DOHH2 (cell line): ENCODE data around the gene ABCA1.

Experiments
- H3F3A ChIP-seq: fragments of 200-600 bp; sonication (generic), shearing (Covaris generic); 2 replicates; pipeline ENCODE4 v1.6.0; 2016; ENCODE audit warnings: antibody characterized with exemption, mild to moderate bottlenecking; ENCODE audit not compliant: control insufficient read depth, insufficient read depth
- H3K27ac ChIP-seq: fragments of 200-600 bp; sonication (generic); 2 replicates; pipeline ENCODE4 v1.5.1; 2014; ENCODE audit warnings: low read depth, mild to moderate bottlenecking, low read length, moderate library complexity
- H3K27me3 ChIP-seq: fragments of 200-600 bp; sonication (generic); 2 replicates; pipeline ENCODE4 v1.6.1; 2014; ENCODE audit warnings: mild to moderate bottlenecking, low read length, mixed read lengths; ENCODE audit not compliant: control insufficient read depth
- H3K36me3 ChIP-seq: fragments of 200-600 bp; sonication (generic); 2 replicates; pipeline ENCODE4 v1.6.1; 2014; ENCODE audit warnings: mild to moderate bottlenecking, low read length, moderate library complexity, mixed read lengths; ENCODE audit not compliant: control insufficient read depth
- H3K4me1 ChIP-seq: fragments of 200-600 bp; sonication (generic); 2 replicates; pipeline ENCODE4 v1.6.1; 2014; ENCODE audit warnings: mild to moderate bottlenecking, low read length, mixed read lengths; ENCODE audit not compliant: control insufficient read depth
- H3K4me2 ChIP-seq: fragments of 200-600 bp; sonication (generic); 2 replicates; pipeline ENCODE4 v1.6.0; 2014; ENCODE audit warnings: mild to moderate bottlenecking, low read length, moderate library complexity
- H3K4me3 ChIP-seq: fragments of 200-600 bp; sonication (generic); 2 replicates; pipeline ENCODE4 v1.5.1; 2014; ENCODE audit warnings: mild to moderate bottlenecking, low read length, mixed read lengths
- H3K79me2 ChIP-seq: fragments of 200-600 bp; sonication (generic); 2 replicates; pipeline ENCODE4 v1.6.1; 2014; ENCODE audit warnings: mild to moderate bottlenecking, low read length, mixed read lengths; ENCODE audit not compliant: control insufficient read depth
- H3K9me2 ChIP-seq: fragments of 200-600 bp; sonication (generic); replicated peaks from 2 replicates; pipeline ENCODE4 v1.6.1; 2014; ENCODE audit warnings: mild to moderate bottlenecking, low read length, mixed read lengths; ENCODE audit not compliant: control insufficient read depth
- H3K9me3 ChIP-seq: fragments of 200-600 bp; sonication (generic); 2 replicates; pipeline ENCODE4 v1.6.1; 2014; ENCODE audit warnings: antibody characterized with exemption, low read length, mixed read lengths; ENCODE audit not compliant: control insufficient read depth, insufficient read depth
- H4K20me1 ChIP-seq: fragments of 200-600 bp; sonication (generic); 2 replicates; pipeline ENCODE4 v1.6.0; 2014; ENCODE audit warnings: low read depth, mild to moderate bottlenecking, antibody characterized with exemption, low read length, moderate library complexity; ENCODE audit not compliant: control insufficient read depth, insufficient read depth
- EZH2phosphoT487 ChIP-seq: fragments of 200-600 bp; sonication (generic); IDR thresholded peaks from 2 replicates; pipeline ENCODE4 v1.6.1; 2017; ENCODE audit warnings: borderline replicate concordance, mild to moderate bottlenecking, antibody characterized with exemption, low read length, moderate library complexity, mixed read lengths
- TF ChIP-seq, protein P1 (sequence below): fragments of 200-600 bp; sonication (generic); IDR thresholded peaks from one replicate; pipeline ENCODE4 v1.5.1; 2014; ENCODE audit warnings: antibody characterized with exemption, mild to moderate bottlenecking, low read depth, low read length; ENCODE audit not compliant: poor library complexity, severe bottlenecking

The ABCA1 gene

GRCh38 chr9:104833696-104834095 lies 94.3 kb downstream of the ABCA1 start:
- Histone ChIP-seq H3K4me3 (no peak overlapping the region), H3K36me3 (peaks cover 82% of the 10 kb centered on the region), H3K9me3 (no peaks in the 10 kb centered on the region), H3K4me1 (peaks cover 8% of the 10 kb centered on the region), H4K20me1 (no peaks in the 10 kb centered on the region), H3K79me2 (no peaks in the 10 kb centered on the region), H3F3A (no peaks in the 10 kb centered on the region), H3K4me2 (no peak overlapping the region), H3K27ac (no peak overlapping the region), H3K27me3 (no peaks in the 10 kb centered on the region), H3K9me2 (no peaks in the 10 kb centered on the region)
- TF ChIP-seq, protein P1, sequence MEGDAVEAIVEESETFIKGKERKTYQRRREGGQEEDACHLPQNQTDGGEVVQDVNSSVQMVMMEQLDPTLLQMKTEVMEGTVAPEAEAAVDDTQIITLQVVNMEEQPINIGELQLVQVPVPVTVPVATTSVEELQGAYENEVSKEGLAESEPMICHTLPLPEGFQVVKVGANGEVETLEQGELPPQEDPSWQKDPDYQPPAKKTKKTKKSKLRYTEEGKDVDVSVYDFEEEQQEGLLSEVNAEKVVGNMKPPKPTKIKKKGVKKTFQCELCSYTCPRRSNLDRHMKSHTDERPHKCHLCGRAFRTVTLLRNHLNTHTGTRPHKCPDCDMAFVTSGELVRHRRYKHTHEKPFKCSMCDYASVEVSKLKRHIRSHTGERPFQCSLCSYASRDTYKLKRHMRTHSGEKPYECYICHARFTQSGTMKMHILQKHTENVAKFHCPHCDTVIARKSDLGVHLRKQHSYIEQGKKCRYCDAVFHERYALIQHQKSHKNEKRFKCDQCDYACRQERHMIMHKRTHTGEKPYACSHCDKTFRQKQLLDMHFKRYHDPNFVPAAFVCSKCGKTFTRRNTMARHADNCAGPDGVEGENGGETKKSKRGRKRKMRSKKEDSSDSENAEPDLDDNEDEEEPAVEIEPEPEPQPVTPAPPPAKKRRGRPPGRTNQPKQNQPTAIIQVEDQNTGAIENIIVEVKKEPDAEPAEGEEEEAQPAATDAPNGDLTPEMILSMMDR: no peak
- no peak for TF ChIP-seq EZH2phosphoT487

GRCh38 chr9:104831681-104832080 lies 96.3 kb downstream of the ABCA1 start:
- Histone ChIP-seq H3K4me3 (no peak overlapping the region), H3F3A (no peaks in the 10 kb centered on the region), H3K4me2 (no peak overlapping the region), H3K4me1 (peaks cover 6% of the 10 kb centered on the region), H4K20me1 (no peaks in the 10 kb centered on the region), H3K79me2 (no peaks in the 10 kb centered on the region), H3K36me3 (peaks cover 90% of the 10 kb centered on the region), H3K9me2 (no peaks in the 10 kb centered on the region), H3K27ac (no peak overlapping the region), H3K27me3 (no peaks in the 10 kb centered on the region), H3K9me3 (no peaks in the 10 kb centered on the region)
- TF ChIP-seq EZH2phosphoT487: no peak
- TF ChIP-seq, protein P1: no peak

- Histone ChIP-seq H3K4me3 (no peak overlapping the region), H3K79me2 (no peaks in the 10 kb centered on the region), H3K4me2 (no peak overlapping the region), H3K9me2 (no peaks in the 10 kb centered on the region), H3K27ac (no peak overlapping the region), H3K4me1 (no peaks in the 10 kb centered on the region), H4K20me1 (no peaks in the 10 kb centered on the region), H3K27me3 (no peaks in the 10 kb centered on the region), H3F3A (no peaks in the 10 kb centered on the region), H3K9me3 (no peaks in the 10 kb centered on the region), H3K36me3 (peaks cover 97% of the 10 kb centered on the region)
- TF ChIP-seq, protein P1: no peak
- TF ChIP-seq EZH2phosphoT487: no peak
Observed at GRCh38 chr9:104826911-104827310, 101.0 kb downstream of the ABCA1 start.
